ENCODE measurements around the gene EPHA2.
A peak's percentile ranks its signal among the peaks of the same experiment; 100 is the strongest.
"Not testable (repeated sequence)": the region's sequence is repeated elsewhere in the genome, so short reads cannot be mapped to it uniquely, and the experiment has no call there.

EPHA2 gene

GRCh38 chr1:16114527-16115467 is 41.1 kb downstream of the EPHA2 start:
- no peak overlapping the region for H3K27ac ChIP-seq

GRCh38 chr1:16112596-16113555 is 43.0 kb downstream of the EPHA2 start:
- H3K27ac ChIP-seq, result no peak overlapping the region
- no peak overlapping the region for H3K4me3 ChIP-seq

More at GRCh38 chr1:16114527-16115467, 41.1 kb downstream of the EPHA2 start:
- no peak overlapping the region for H3K4me3 ChIP-seq

- Histone ChIP-seq H3K4me3 (no peak overlapping the region), H3K27ac (peak overlapping the region in 3 of 21 experiments; percentile 11 to 38 (median 27))
Observed at GRCh38 chr1:16111771-16112595, 43.9 kb downstream of the EPHA2 start.

- Histone ChIP-seq H3K4me3 (no peak overlapping the region), H3K27ac (peak overlapping the region in 1 of 21 experiments; percentile 38)
Observed at GRCh38 chr1:16110884-16111283, 45.0 kb downstream of the EPHA2 start.

- H3K27ac ChIP-seq, result no peak overlapping the region
- H3K4me3 ChIP-seq, result no peak overlapping the region
Observed at GRCh38 chr1:16110456-16110855, 45.4 kb downstream of the EPHA2 start.

GRCh38 chr1:16109571-16109970 is 46.3 kb downstream of the EPHA2 start:
- Histone ChIP-seq H3K27ac (no peak overlapping the region), H3K4me3 (no peak overlapping the region)

GRCh38 chr1:16107039-16107438 is 48.8 kb downstream of the EPHA2 start:
- H3K4me3 ChIP-seq, H3K27ac ChIP-seq: not testable (repeated sequence)

GRCh38 chr1:16101623-16102022 is 54.2 kb downstream of the EPHA2 start:
- H3K27ac ChIP-seq, result no peak overlapping the region

GRCh38 chr1:16099412-16099811 is 56.5 kb downstream of the EPHA2 start:
- Histone ChIP-seq H3K27ac (no peak overlapping the region), H3K4me3 (no peak overlapping the region)

More at GRCh38 chr1:16101623-16102022, 54.2 kb downstream of the EPHA2 start:
- H3K4me3 ChIP-seq, result no peak overlapping the region

- H3K4me3 ChIP-seq, result no peak overlapping the region
- no peak overlapping the region for H3K27ac ChIP-seq
Observed at GRCh38 chr1:16095447-16095846, 60.4 kb downstream of the EPHA2 start.

- no peak overlapping the region for H3K4me3 ChIP-seq
- H3K27ac ChIP-seq, result no peak overlapping the region
Observed at GRCh38 chr1:16094453-16095158, 61.3 kb downstream of the EPHA2 start.

GRCh38 chr1:16093611-16094010 is 62.3 kb downstream of the EPHA2 start:
- Histone ChIP-seq H3K27ac (no peak overlapping the region), H3K4me3 (no peak overlapping the region)

GRCh38 chr1:16092923-16093511 is 62.9 kb downstream of the EPHA2 start:
- H3K27ac ChIP-seq, result peak overlapping the region in 5 of 21 experiments; percentile 10 to 81 (median 52)
- H3K4me3 ChIP-seq, result no peak overlapping the region

GRCh38 chr1:16092097-16092922 is 63.6 kb downstream of the EPHA2 start:
- Histone ChIP-seq H3K27ac (peak overlapping the region in 12 of 21 experiments; percentile 30 to 81 (median 58)), H3K4me3 (no peak overlapping the region)

GRCh38 chr1:16091296-16091695 is 64.6 kb downstream of the EPHA2 start:
- peak overlapping the region in 14 of 21 experiments; percentile 30 to 81 (median 58) for H3K27ac ChIP-seq
- H3K4me3 ChIP-seq, result no peak overlapping the region

- Histone ChIP-seq H3K4me3 (no peak overlapping the region), H3K27ac (peak overlapping the region in 2 of 21 experiments; percentile 35 to 39)
Observed at GRCh38 chr1:16090076-16090826, 65.6 kb downstream of the EPHA2 start.

GRCh38 chr1:16088996-16089395 is 66.9 kb downstream of the EPHA2 start:
- Histone ChIP-seq H3K27ac (peak overlapping the region in 4 of 21 experiments; percentile 0 to 54 (median 27)), H3K4me3 (no peak overlapping the region)

Measured in skin epidermis (tissue), 12 donors.